ENCODE results near the gene VPS13D. TPM values are rescaled to one million over a fixed set of nuclear protein-coding genes. Genes with fewer than 3 reads are reported as not detected.

VPS13D gene
- total RNA-seq, 1 experiment from 2014 or later: 33.1 TPM

DNA sequence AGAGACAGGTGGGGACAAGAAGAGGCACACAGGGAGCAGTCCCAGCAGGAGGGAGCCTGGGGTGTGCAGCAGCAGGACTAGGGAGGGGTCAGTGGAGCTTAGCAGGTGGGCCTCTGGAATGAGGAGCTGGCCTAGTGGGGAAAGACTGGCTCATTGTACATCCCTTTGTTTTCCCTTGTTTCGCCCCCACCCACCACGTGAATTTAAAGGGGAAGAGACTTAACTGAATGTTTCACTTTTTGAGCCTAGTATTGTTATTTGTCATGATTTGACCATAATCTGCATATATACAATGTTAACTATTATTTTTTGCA lies 206.5 kb downstream of the VPS13D start:
- Histone ChIP-seq H3K27ac (ENCODE audit: low read length) (peak overlapping the region; percentile 18; the same call in 1 of the 2 replicates), H3K9me3 (ENCODE audit: control insufficient read depth, insufficient read depth, low read depth, low read length) (no peaks in the 10 kb centered on the region), H3K27me3 (ENCODE audit: control insufficient read depth, insufficient read depth, low read length) (no peaks in the 10 kb centered on the region), H3K4me1 (ENCODE audit: control insufficient read depth, insufficient read depth, low read length) (peaks cover 32% of the 10 kb centered on the region), H3K36me3 (ENCODE audit: control insufficient read depth, insufficient read depth, low read length) (no peaks in the 10 kb centered on the region), H3K4me3 (ENCODE audit: low read depth in 2 of 2, low read length in 2 of 2) (no peak overlapping the region)
- no peak for DNase-seq (ENCODE audit: low read depth, low spot score)
- intact Hi-C loops (cut with micrococcal nuclease; ENCODE audit: unreplicated experiment): no loop called here
- TF ChIP-seq, protein P1, sequence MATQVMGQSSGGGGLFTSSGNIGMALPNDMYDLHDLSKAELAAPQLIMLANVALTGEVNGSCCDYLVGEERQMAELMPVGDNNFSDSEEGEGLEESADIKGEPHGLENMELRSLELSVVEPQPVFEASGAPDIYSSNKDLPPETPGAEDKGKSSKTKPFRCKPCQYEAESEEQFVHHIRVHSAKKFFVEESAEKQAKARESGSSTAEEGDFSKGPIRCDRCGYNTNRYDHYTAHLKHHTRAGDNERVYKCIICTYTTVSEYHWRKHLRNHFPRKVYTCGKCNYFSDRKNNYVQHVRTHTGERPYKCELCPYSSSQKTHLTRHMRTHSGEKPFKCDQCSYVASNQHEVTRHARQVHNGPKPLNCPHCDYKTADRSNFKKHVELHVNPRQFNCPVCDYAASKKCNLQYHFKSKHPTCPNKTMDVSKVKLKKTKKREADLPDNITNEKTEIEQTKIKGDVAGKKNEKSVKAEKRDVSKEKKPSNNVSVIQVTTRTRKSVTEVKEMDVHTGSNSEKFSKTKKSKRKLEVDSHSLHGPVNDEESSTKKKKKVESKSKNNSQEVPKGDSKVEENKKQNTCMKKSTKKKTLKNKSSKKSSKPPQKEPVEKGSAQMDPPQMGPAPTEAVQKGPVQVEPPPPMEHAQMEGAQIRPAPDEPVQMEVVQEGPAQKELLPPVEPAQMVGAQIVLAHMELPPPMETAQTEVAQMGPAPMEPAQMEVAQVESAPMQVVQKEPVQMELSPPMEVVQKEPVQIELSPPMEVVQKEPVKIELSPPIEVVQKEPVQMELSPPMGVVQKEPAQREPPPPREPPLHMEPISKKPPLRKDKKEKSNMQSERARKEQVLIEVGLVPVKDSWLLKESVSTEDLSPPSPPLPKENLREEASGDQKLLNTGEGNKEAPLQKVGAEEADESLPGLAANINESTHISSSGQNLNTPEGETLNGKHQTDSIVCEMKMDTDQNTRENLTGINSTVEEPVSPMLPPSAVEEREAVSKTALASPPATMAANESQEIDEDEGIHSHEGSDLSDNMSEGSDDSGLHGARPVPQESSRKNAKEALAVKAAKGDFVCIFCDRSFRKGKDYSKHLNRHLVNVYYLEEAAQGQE (IDR thresholded peaks at IDR 0.05; ENCODE audit: insufficient read depth in 1 of 2, low read depth in 2 of 2, low read length in 1 of 2): no peak
- TF ChIP-seq, protein P2, sequence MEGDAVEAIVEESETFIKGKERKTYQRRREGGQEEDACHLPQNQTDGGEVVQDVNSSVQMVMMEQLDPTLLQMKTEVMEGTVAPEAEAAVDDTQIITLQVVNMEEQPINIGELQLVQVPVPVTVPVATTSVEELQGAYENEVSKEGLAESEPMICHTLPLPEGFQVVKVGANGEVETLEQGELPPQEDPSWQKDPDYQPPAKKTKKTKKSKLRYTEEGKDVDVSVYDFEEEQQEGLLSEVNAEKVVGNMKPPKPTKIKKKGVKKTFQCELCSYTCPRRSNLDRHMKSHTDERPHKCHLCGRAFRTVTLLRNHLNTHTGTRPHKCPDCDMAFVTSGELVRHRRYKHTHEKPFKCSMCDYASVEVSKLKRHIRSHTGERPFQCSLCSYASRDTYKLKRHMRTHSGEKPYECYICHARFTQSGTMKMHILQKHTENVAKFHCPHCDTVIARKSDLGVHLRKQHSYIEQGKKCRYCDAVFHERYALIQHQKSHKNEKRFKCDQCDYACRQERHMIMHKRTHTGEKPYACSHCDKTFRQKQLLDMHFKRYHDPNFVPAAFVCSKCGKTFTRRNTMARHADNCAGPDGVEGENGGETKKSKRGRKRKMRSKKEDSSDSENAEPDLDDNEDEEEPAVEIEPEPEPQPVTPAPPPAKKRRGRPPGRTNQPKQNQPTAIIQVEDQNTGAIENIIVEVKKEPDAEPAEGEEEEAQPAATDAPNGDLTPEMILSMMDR (IDR thresholded peaks at IDR 0.05): no peak
- no peak for TF ChIP-seq SIN3A (IDR thresholded peaks at IDR 0.05; ENCODE audit: borderline replicate concordance, insufficient read depth, low read depth, low read length)
- no peak for TF ChIP-seq TCF7L2 (IDR thresholded peaks at IDR 0.05; ENCODE audit: low read depth, low read length)
- TF ChIP-seq POLR2AphosphoS5 (IDR thresholded peaks at IDR 0.05; ENCODE audit: low read depth, low read length): no peak
- ATAC-seq: no peak
- CTCF ChIA-PET: no interaction called here
- POLR2A ChIA-PET: no interaction called here
- in situ Hi-C loops (cut with HindIII; ENCODE audit: low pct_unique_long_range_greater_than_20kb, low sequenced_read_pairs): no loop called here
- no TSS peak for BruUV-seq (replicated peaks)

DNA sequence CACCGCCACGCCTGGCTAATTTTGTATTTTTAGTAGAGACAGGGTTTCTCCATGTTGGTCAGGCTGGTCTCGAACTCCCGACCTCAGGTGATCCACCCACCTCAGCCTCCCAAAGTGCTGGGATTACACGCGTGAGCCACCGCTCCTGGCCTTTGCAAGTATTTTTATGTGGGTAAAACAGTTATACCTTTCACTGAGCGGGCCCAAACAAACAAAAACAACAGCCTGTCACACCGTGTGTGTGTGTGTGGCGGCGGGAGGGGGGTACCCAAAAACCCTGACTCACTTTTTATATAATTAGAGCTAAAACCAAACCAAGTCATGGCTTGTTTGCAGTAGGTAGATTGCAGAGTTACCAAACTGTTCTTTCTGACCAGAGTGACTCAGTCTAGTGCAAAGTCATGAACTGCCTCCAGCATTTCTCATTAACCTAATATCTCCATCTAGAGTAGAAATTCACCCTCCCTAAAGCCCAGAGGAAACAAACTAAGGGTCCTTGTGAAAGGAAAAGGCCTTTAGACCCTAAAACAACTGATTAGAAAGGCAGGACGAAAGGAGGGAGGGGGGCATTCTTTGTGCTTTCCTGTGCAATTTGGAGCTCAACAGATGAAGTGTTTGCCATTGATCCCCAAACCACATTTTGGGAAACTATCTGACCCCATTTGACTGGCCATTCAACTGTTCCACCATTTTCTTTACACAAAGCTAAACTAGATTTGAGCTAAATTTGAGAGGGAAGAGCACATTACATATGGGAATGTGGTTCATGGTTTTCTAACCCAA lies 207.2 kb downstream of the VPS13D start:
- H3K36me3 ChIP-seq (ENCODE audit: control insufficient read depth, insufficient read depth, low read length): no peaks in the 10 kb centered on the region
- no TSS peak for BruUV-seq (replicated peaks)
- H3K4me1 ChIP-seq (ENCODE audit: control insufficient read depth, insufficient read depth, low read length): peaks cover 32% of the 10 kb centered on the region
- in situ Hi-C loops (cut with HindIII; ENCODE audit: low pct_unique_long_range_greater_than_20kb, low sequenced_read_pairs): no loop called here
- TF ChIP-seq, protein P1 (IDR thresholded peaks at IDR 0.05; ENCODE audit: insufficient read depth in 1 of 2, low read depth in 2 of 2, low read length in 1 of 2): no peak
- TF ChIP-seq POLR2AphosphoS5 (IDR thresholded peaks at IDR 0.05; ENCODE audit: low read depth, low read length) (no peak), TCF7L2 (IDR thresholded peaks at IDR 0.05; ENCODE audit: low read depth, low read length) (no peak), SIN3A (IDR thresholded peaks at IDR 0.05; ENCODE audit: borderline replicate concordance, insufficient read depth, low read depth, low read length) (no peak)
- TF ChIP-seq, protein P2 (IDR thresholded peaks at IDR 0.05): no peak
- ATAC-seq (no peak), DNase-seq (ENCODE audit: low read depth, low spot score) (no peak)
- H3K27ac ChIP-seq (ENCODE audit: low read length): peak overlapping the region; percentile 44; the same call in 1 of the 2 replicates
- H3K27me3 ChIP-seq (ENCODE audit: control insufficient read depth, insufficient read depth, low read length): no peaks in the 10 kb centered on the region
- H3K4me3 ChIP-seq (ENCODE audit: low read depth in 2 of 2, low read length in 2 of 2): no peak overlapping the region
- intact Hi-C loops (cut with micrococcal nuclease; ENCODE audit: unreplicated experiment): no loop called here
- H3K9me3 ChIP-seq (ENCODE audit: control insufficient read depth, insufficient read depth, low read depth, low read length): no peaks in the 10 kb centered on the region
- POLR2A ChIA-PET: interaction anchor here (0.6 kb wide), 1 partner anchor 128 kb away, joined by 5 read pairs; no protein-coding TSS in a partner anchor
- CTCF ChIA-PET: no interaction called here

Measured in Panc1 (cell line).